Fibroblast of villous mesenchyme (primary cell): ENCODE data around the gene OR4F6. TPM values are rescaled to one million over a fixed set of nuclear protein-coding genes. Genes with fewer than 3 reads are reported as not detected.
"Not testable (repeated sequence)": the region's sequence is repeated elsewhere in the genome, so short reads cannot be mapped to it uniquely, and the experiment has no call there.

ENCODE experiments used
- DNase-seq: peaks from one replicate; pipeline ENCODE4 v3.0.0-alpha.2; 2010; ENCODE audit warnings: low read depth
- H3K4me3 ChIP-seq: 2 replicates; pipeline ENCODE4 v1.5.1; 2011; ENCODE audit warnings: low read depth, mild to moderate bottlenecking, low read length
- total RNA-seq: library from RNA; depleted of rRNA; stranded (reverse); fragments of >200 nt; gene quantifications from 2 replicates; pipeline ENCODE4 v1.2.3, GENCODE V29; 2012
- TF ChIP-seq, protein P1 (sequence below): IDR thresholded peaks from 2 replicates; pipeline ENCODE4 v1.5.1; 2012; ENCODE audit warnings: low read depth, mild to moderate bottlenecking, low read length; ENCODE audit not compliant: insufficient read depth

OR4F6 gene
- total RNA-seq, 1 donor, result not detected

DNA sequence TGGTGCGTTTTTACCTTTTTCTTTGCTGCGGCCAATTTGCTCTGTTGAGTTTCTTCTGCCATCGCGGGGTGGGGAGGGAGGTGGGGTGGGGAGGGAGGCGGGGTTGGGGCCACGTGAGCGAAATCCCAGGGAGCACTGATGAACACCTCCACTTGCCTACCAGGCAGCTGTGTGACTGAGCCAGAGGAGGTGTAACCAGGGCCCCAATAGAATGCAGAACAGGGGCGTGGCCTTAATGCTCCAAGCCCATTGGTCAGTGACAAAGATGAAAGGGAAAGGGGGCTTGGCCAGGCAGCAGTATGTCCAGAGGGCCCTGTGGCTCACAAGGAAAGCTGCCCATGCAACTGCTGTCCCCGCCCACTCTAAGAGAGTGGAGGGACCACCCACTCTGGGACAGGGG is 21.4 kb upstream of the OR4F6 start:
- no peak for DNase-seq
- TF ChIP-seq, protein P1, sequence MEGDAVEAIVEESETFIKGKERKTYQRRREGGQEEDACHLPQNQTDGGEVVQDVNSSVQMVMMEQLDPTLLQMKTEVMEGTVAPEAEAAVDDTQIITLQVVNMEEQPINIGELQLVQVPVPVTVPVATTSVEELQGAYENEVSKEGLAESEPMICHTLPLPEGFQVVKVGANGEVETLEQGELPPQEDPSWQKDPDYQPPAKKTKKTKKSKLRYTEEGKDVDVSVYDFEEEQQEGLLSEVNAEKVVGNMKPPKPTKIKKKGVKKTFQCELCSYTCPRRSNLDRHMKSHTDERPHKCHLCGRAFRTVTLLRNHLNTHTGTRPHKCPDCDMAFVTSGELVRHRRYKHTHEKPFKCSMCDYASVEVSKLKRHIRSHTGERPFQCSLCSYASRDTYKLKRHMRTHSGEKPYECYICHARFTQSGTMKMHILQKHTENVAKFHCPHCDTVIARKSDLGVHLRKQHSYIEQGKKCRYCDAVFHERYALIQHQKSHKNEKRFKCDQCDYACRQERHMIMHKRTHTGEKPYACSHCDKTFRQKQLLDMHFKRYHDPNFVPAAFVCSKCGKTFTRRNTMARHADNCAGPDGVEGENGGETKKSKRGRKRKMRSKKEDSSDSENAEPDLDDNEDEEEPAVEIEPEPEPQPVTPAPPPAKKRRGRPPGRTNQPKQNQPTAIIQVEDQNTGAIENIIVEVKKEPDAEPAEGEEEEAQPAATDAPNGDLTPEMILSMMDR, result no peak
- no peak overlapping the region for H3K4me3 ChIP-seq

DNA sequence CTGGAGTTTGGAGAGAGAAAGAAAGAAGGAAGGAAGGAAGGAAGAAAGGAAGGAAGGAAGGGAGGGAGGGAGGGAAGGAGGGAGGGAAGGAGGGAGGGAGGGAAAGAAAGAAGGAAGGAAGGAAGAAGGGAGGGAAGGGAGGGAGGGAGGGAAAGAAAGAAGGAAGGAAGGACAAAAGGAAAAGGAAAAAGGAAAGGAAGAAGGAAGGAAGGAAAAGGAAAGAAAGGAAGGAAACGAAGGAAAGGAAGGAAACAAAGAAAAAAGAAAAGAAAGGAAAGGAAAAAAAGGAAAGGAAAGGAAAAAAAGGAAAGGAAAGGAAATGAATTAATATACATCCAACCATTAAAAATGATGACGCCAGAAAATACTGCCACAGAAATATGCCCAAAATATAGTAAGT is 18.7 kb upstream of the OR4F6 start:
- TF ChIP-seq, protein P1, result no peak
- H3K4me3 ChIP-seq, result no peak overlapping the region
- DNase-seq, result no peak

DNA sequence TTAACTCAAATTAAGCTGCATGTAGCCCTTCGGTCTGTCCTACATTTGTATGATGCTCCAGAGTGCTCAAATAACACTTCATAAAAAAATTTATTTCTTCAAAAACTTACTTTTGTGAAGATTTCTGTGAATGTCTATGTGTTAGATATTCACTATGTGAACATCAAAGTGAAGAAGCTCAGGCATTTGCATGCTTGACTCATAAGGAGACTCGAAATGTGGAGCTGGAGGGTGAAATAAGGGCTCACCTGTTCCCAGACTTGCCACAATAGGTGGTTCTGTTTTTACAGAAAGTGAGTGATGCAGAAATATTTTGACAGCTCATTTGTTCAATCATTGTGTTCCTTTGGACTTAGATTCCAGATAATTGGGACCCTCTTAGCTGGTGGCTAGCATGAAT is 16.9 kb upstream of the OR4F6 start:
- DNase-seq, H3K4me3 ChIP-seq: not testable (repeated sequence)

DNA sequence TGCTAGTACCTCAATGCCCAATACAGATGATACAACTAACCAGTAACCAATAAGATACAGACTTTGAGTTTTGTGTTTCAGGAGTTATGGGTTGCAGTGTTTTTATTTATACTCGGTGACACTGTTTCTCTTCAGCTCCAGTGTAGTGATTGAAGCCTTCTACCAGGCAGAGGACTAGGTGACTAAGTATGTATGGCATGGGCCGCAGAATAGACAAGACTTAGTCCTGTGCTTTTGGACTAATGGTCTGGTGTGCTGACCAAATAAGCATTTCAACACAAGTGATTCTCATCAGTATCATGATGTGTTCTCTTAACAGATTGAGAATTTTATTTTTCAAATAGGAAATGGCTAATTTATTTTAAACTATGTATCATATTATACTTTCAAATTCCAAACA is 15.3 kb upstream of the OR4F6 start:
- not testable (repeated sequence) for DNase-seq, H3K4me3 ChIP-seq

DNA sequence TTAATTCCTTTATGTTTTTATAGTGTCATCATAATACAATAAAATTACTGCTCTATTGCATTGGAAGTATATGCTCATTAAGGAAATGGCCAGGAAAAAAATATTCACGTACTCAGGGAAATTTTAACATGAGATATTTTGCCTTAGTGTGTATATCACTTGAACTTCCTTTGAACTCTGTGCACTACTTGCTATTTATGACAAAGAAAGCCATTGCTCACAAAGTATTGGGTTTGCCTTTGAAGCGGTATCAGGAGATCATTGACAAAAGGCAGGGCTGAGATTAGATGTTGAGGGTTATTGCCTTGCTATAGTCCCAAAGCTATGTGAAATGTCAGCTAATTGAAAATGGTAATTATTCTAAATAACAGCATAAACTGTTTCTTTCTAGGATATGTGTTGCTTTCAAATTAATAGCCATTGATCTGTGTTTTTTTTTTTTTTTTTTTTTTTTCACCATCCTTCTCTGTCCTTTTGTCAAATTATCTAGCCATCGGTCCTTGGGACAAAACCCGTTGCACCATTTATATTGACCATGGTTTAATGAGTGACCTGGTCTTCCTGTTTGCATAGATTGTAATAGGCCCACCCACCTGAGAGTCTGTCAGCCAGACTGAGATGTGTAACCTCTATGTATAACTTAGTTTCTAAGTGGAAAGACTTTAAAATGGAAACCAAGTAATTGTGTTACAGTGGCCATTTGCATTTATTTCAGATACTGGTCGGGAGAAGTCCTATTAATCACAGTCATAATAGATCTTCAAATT is 14.6 kb upstream of the OR4F6 start:
- not testable (repeated sequence) for H3K4me3 ChIP-seq, DNase-seq

DNA sequence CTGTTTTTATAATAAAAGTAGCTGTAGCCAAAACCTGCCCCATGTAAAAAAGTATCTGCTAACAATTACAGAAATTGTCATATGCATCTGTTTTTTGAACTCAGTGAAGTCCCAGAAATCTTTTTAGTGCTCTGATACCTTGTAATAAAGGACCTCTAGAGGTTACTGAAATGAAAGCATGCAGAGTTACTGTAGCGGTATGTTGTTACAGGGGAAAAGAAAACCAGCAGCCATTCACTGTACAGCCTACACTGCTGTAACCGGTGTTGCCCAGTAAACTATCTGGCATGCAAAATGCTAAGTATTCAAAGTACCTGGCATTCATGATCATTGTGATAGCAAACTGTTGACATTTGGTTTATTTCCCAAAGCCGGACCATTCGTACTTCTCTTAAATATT is 12.6 kb upstream of the OR4F6 start:
- not testable (repeated sequence) for DNase-seq, H3K4me3 ChIP-seq

DNA sequence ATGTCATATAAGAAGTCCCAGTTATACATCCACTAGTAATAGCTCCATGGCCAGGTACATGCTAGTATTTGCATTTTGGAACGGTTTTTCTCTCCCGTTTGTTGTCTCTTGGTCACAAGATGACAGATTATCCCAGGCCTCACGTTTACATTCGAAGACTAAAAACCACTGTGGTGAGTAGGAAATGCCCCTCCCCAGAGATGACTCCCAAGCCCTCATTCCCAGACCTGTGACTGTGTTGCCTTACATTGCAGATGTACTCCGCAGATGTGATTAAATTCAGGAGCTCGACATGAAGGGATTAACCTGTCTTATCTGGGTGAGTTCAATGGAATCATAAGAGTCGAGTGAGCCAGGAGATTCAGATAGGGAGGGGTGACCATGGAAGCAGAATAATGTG is 9.3 kb upstream of the OR4F6 start:
- not testable (repeated sequence) for DNase-seq

DNA sequence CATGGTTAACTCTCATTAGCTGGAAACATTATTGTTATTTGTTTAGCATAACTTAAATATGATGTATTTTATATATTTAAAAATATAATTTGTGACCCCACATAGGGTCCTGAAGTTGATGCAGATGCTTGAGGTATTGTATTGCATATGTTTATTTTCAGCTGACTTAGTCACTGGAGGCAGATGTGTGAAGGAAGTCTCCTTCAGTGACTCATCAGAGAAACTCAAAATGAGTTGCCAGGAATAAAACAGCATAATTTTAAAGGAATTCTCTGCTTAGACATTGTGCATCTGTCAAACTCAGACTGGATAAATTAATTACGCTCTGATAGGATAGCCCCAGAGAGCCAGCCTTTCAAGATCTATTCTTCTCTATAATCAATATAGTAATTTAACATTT is 7.9 kb upstream of the OR4F6 start:
- H3K4me3 ChIP-seq, result no peak overlapping the region
- peak; percentile 55 for DNase-seq
- TF ChIP-seq, protein P1, result no peak

More for the DNA sequence above, 9.3 kb upstream of the OR4F6 start:
- H3K4me3 ChIP-seq, result not testable (repeated sequence)

DNA sequence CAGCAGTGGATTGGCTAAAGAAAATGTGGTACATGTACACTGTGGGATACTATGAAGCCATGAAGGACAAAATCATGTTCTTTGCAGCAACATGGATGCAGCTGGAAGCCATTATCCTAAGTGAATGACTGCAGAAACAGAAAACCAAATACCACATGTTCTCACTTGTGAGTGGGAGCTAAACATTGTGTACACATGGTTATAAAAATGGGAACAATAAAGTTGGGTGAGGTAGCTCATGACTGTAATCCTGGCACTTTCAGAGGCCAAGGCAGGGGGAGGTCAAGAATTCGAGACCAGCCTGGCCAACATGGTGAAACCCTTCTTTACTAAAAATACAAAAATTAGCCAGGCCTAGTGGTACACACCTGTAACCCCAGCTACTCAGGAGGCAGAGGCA is 3.6 kb upstream of the OR4F6 start:
- TF ChIP-seq, protein P1, result no peak
- H3K4me3 ChIP-seq, result no peak overlapping the region
- no peak for DNase-seq

DNA sequence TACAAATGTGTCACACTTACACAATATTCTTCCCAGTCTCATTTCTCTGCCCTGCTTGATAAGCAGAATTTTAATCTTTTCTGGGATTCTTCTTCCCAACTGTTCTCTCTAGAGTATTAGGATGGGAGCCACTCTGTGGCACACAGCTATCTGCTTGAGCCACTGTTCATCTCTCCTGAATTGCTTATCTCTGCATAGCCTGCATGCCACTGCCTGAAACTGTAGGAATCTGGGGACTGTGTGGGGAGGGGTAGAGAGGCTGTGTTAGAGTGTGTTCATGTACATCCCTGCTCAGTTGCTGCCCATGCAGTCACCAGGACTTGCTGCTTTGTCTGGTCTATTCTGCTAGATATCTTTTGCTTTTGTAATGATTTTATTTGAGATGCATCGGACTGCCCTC is 2.3 kb upstream of the OR4F6 start:
- no peak for DNase-seq
- no peak overlapping the region for H3K4me3 ChIP-seq
- TF ChIP-seq, protein P1, result no peak
